CD14-positive monocyte (primary cell): ENCODE results near the gene PIWIL4. TPM values are rescaled to one million over a fixed set of nuclear protein-coding genes. Genes with fewer than 3 reads are reported as not detected.

Experiments
- DNase-seq, 3 donors: peaks; one replicate each; pipeline ENCODE4 v3.0.0-alpha.2; 2011 to 2022
- H2AFZ ChIP-seq: 2 replicates; pipeline ENCODE4 v1.6.0; 2012; ENCODE audit warnings: mild to moderate bottlenecking, low read depth, low read length, inconsistent platforms; ENCODE audit not compliant: insufficient read depth, poor library complexity, severe bottlenecking
- H3K27ac ChIP-seq, 2 donors: 1 replicate in 1 of 2; 2 replicates in 1 of 2; pipeline ENCODE4 v1.5.1; 2012 to 2013; ENCODE audit warnings: low read length in 2 of 2, control low read depth in 1 of 2, inconsistent platforms in 1 of 2, low read depth in 1 of 2, mild to moderate bottlenecking in 1 of 2
- H3K27me3 ChIP-seq, 2 donors: one replicate each; pipeline versions ENCODE4 v1.6.0 to v1.6.1; 2011 to 2013; ENCODE audit warnings: low read length in 2 of 2; ENCODE audit not compliant: control insufficient read depth in 2 of 2, insufficient read depth in 2 of 2
- H3K36me3 ChIP-seq, 2 donors: replicated peaks in 1 of 2; 1 replicate in 1 of 2; 2 replicates in 1 of 2; pipeline versions ENCODE4 v1.5.1 to v1.6.1; 2012 to 2013; ENCODE audit warnings: low read length in 2 of 2, control low read depth in 1 of 2, inconsistent platforms in 1 of 2, mild to moderate bottlenecking in 1 of 2; ENCODE audit not compliant: insufficient read depth in 2 of 2, control insufficient read depth in 1 of 2
- H3K4me1 ChIP-seq, 2 donors: 1 replicate in 1 of 2; 2 replicates in 1 of 2; pipeline versions ENCODE4 v1.5.1 to v1.6.1; 2012 to 2013; ENCODE audit warnings: low read length in 2 of 2, control low read depth in 1 of 2, inconsistent platforms in 1 of 2, mild to moderate bottlenecking in 1 of 2, moderate library complexity in 1 of 2; ENCODE audit not compliant: insufficient read depth in 2 of 2, control insufficient read depth in 1 of 2
- H3K4me2 ChIP-seq: replicated peaks from 2 replicates; pipeline ENCODE3; 2012; ENCODE audit warnings: low read length, moderate library complexity, mild to moderate bottlenecking; ENCODE audit not compliant: poor library complexity, severe bottlenecking; ENCODE audit errors: extremely low read depth
- H3K4me3 ChIP-seq, 3 experiments: fragments of 200-600 bp in 1 of 3; sonication (generic) in 1 of 3; replicated peaks in 1 of 3; 1 replicate in 2 of 3; 2 replicates in 1 of 3; pipeline ENCODE4 v1.5.1; 2011 to 2013; ENCODE audit warnings: low read length in 3 of 3, mild to moderate bottlenecking in 3 of 3, control low read depth in 2 of 3, low read depth in 2 of 3, inconsistent platforms in 1 of 3, moderate library complexity in 1 of 3
- H3K79me2 ChIP-seq: 2 replicates; pipeline ENCODE4 v1.6.0; 2012; ENCODE audit warnings: mild to moderate bottlenecking, control low read depth, inconsistent platforms, low read length, moderate library complexity; ENCODE audit not compliant: insufficient read depth
- H3K9ac ChIP-seq: 2 replicates; pipeline ENCODE4 v1.6.0; 2017; ENCODE audit warnings: low read length, mild to moderate bottlenecking; ENCODE audit not compliant: insufficient read depth, poor library complexity, severe bottlenecking
- H3K9me3 ChIP-seq, 2 donors: replicated peaks in 1 of 2; 1 replicate in 1 of 2; 2 replicates in 1 of 2; pipeline versions ENCODE4 v1.5.1 to v1.6.1; 2012 to 2013; ENCODE audit warnings: low read length in 2 of 2, control low read depth in 1 of 2; ENCODE audit not compliant: control insufficient read depth in 1 of 2, insufficient read depth in 1 of 2
- H4K20me1 ChIP-seq: 2 replicates; pipeline ENCODE4 v1.6.0; 2012; ENCODE audit warnings: mild to moderate bottlenecking, low read length, control low read depth, moderate library complexity; ENCODE audit not compliant: insufficient read depth
- H3K27ac Mint-ChIP-seq, 7 donors: one replicate each; pipeline ENCODE4 v1.8.0; 2020; ENCODE audit warnings: mild to moderate bottlenecking in 7 of 7, mixed read lengths in 7 of 7, moderate library complexity in 6 of 7, inconsistent platforms in 2 of 7
- H3K27me3 Mint-ChIP-seq, 3 donors: one replicate each; pipeline ENCODE4 v1.8.0; 2021 to 2022; ENCODE audit warnings: low read depth in 3 of 3, mild to moderate bottlenecking in 3 of 3, mixed read lengths in 3 of 3, moderate library complexity in 3 of 3, inconsistent platforms in 1 of 3
- H3K36me3 Mint-ChIP-seq, 2 donors: one replicate each; pipeline ENCODE4 v1.8.0; 2020; ENCODE audit warnings: mixed read lengths in 2 of 2, inconsistent platforms in 1 of 2, mild to moderate bottlenecking in 1 of 2
- H3K4me1 Mint-ChIP-seq: one replicate; pipeline ENCODE4 v1.8.0; 2020; ENCODE audit warnings: mild to moderate bottlenecking, mixed read lengths
- H3K4me3 Mint-ChIP-seq, 2 donors: one replicate each; pipeline ENCODE4 v1.8.0; 2020; ENCODE audit warnings: mild to moderate bottlenecking in 2 of 2, mixed read lengths in 2 of 2, moderate library complexity in 1 of 2
- H3K9me3 Mint-ChIP-seq, 7 donors: one replicate each; pipeline ENCODE4 v1.8.0; 2020 to 2022; ENCODE audit warnings: mixed read lengths in 7 of 7, mild to moderate bottlenecking in 6 of 7, moderate library complexity in 6 of 7, inconsistent platforms in 2 of 7
- WGBS: methylation state at CpG from one replicate; pipeline ENCODE4 v1.1.5; 2013; ENCODE audit warnings: missing lambda C conversion rate; ENCODE audit not compliant: insufficient coverage; 5-methylcytosine and 5-hydroxymethylcytosine counted together
- intact Hi-C, 2 donors: fragments of 100-400 bp; cut with micrococcal nuclease; formaldehyde crosslinking; loops; one replicate each; pipeline versions ENCODE4 v1.15.0 to v1.15.1; 2023
- polyA plus RNA-seq, 3 donors: library from polyadenylated mRNA; depleted of rRNA in 1 of 3; unstranded in 2 of 3; stranded (reverse) in 1 of 3; fragments of 300-500 nt in 2 of 3; fragments of >200 nt in 1 of 3; fragmentation: Illumina TruSeq in 2 of 3; gene quantifications; 1 replicate in 2 of 3; 2 replicates in 1 of 3; pipeline ENCODE4 v1.2.3, GENCODE V29; 2012 to 2021
- TF ChIP-seq, protein P1 (sequence below): fragments of 200-600 bp; IDR thresholded peaks from one replicate; pipeline ENCODE4 v1.8.0; 2022; ENCODE audit warnings: antibody characterized with exemption, mild to moderate bottlenecking

Gene PIWIL4
- polyA plus RNA-seq, 3 donors, result 0.98 to 14.2 (median 1.1) TPM

DNA sequence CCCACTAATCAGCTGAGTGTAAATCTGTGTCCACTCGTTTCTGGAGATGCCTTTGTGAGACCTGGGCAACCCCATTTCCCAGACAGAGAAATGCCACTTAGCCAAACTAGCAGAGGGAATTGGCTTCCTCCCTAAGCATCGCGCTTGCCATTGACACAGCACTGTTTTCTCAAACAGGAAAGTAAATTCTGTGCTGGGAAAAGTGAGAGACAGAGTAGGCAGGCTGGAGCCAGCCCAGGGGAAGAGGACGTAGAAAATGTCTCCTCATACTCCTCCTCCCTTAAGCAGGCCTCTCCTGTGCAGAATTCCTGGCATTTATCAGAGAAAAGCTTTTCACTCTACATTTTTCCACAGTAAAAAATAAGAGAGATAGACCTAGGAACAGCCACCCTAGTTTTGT lies 101.9 kb downstream of the PIWIL4 start:
- H3K36me3 ChIP-seq, result no peaks in the 10 kb centered on the region
- H3K27me3 ChIP-seq, result no peaks in the 10 kb centered on the region
- H3K4me2 ChIP-seq, result no peak overlapping the region
- no peaks in the 10 kb centered on the region for H4K20me1 ChIP-seq
- Mint-ChIP-seq H3K9me3 (peaks cover 5 to 26% (median 14%) of the 10 kb centered on the region in 7 donors), H3K4me3 (no peak overlapping the region), H3K27ac (no peak overlapping the region), H3K36me3 (no peaks in the 10 kb centered on the region), H3K4me1 (peaks cover 3% of the 10 kb centered on the region), H3K27me3 (peaks cover 0 to 5% (median 1%) of the 10 kb centered on the region in 3 donors)
- H3K4me3 ChIP-seq, result no peak overlapping the region
- WGBS, result no CpG with 5 or more reads among the region's 4 CpGs
- no peak for DNase-seq
- intact Hi-C loops, result no loop called here
- TF ChIP-seq, protein P1, sequence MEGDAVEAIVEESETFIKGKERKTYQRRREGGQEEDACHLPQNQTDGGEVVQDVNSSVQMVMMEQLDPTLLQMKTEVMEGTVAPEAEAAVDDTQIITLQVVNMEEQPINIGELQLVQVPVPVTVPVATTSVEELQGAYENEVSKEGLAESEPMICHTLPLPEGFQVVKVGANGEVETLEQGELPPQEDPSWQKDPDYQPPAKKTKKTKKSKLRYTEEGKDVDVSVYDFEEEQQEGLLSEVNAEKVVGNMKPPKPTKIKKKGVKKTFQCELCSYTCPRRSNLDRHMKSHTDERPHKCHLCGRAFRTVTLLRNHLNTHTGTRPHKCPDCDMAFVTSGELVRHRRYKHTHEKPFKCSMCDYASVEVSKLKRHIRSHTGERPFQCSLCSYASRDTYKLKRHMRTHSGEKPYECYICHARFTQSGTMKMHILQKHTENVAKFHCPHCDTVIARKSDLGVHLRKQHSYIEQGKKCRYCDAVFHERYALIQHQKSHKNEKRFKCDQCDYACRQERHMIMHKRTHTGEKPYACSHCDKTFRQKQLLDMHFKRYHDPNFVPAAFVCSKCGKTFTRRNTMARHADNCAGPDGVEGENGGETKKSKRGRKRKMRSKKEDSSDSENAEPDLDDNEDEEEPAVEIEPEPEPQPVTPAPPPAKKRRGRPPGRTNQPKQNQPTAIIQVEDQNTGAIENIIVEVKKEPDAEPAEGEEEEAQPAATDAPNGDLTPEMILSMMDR, result no peak
- H3K4me1 ChIP-seq, result no peaks in the 10 kb centered on the region
- H3K9ac ChIP-seq, result no peak overlapping the region
- H2AFZ ChIP-seq, result no peak overlapping the region
- H3K79me2 ChIP-seq, result no peaks in the 10 kb centered on the region
- H3K9me3 ChIP-seq, result peaks cover 4 to 16% of the 10 kb centered on the region in 2 donors
- no peak overlapping the region for H3K27ac ChIP-seq

Other genes starting within 250 kb of the PIWIL4 start
- gene GPR83, start 165.9 kb upstream of the PIWIL4 start, polyA plus RNA-seq, result under 1 TPM in 2 of 3 donors, not detected in 1; 0.07 to 0.12 TPM
- gene MRE11, start 73.5 kb upstream of the PIWIL4 start, polyA plus RNA-seq, result 10 to 100 TPM in 2 of 3 donors, 1 to 10 TPM in 1; 7.8 to 12.1 (median 10.5) TPM
- 10 to 100 TPM; 12.0 to 13.1 (median 12.8) TPM for gene ANKRD49, start 73.4 kb upstream of the PIWIL4 start, polyA plus RNA-seq
- not detected for gene C11orf97, start 54.9 kb upstream of the PIWIL4 start, polyA plus RNA-seq
- 10 to 100 TPM in 1 of 3 donors, 1 to 10 TPM in 2; 5.4 to 19.9 (median 6.5) TPM for gene FUT4, start 23.4 kb upstream of the PIWIL4 start, polyA plus RNA-seq
- under 1 TPM; 0.41 to 0.66 (median 0.46) TPM for gene AMOTL1, start 201.0 kb downstream of the PIWIL4 start, polyA plus RNA-seq